GM19240 (cell line): ENCODE data around the gene SVIL.
A peak's percentile ranks its signal among the peaks of the same experiment; 100 is the strongest.
"Not testable (repeated sequence)": the region's sequence is repeated elsewhere in the genome, so short reads cannot be mapped to it uniquely, and the experiment has no call there.

Experiments used
- DNase-seq: peaks from one replicate; pipeline ENCODE4 v3.0.0; 2011; ENCODE audit warnings: low spot score; ENCODE audit not compliant: insufficient read length

The SVIL gene

DNA sequence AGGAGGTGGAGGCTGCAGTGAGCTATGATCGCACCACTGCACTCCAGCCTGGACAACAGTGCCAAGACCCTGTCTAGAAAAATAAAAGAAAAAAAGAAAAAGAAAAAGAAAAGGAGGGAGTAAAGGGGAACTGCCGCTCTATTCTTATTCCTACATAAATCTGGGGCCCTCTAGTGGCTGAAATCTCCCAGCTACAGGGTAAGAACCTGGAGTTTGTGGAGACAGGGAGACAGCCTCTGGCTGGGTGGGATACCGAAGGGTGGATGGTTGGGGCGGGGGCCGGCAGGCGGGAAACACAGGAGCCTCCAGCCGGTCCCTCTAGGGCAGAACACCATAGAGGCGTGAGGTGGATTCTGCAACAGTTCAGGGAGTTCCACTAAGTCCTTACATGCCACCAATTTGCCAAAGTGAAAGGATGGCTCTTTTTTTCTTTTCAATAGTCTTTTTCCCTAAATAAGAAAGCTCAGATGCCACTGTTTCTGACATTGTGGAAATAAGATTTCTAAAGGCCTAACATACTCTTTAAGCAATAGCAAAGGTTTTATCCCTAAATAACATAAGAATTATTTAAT, 117.3 kb downstream of the SVIL start:
- DNase-seq: no peak

DNA sequence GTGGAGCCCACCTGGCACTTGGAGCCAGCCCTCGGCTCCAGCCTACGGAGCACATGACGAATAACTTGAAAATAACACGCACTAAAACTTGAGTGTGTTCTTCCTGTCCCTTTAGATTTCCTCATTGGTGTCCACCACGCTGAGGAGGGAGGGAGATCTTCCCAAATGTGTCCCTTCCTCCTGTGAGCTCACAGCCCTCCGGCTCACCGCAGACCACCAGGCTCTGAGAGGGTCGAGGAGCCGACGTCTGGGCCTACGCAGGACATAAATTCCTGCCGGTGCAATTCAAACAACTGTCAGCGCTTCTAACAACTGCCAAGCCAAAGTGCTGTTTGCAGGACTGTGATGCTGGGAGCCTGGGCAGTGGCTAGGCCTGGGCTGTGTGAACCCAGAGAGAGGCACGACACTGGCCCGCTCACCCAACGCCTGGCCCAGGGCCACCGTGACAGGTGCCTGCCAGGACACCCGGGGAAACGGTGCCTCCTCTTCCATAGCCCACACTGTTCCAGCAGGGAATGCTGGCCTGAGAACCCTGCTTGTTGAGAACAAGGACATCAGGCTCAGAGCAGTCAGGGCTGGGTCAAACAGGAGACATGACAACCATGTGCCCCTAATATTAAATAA, 118.3 kb downstream of the SVIL start:
- DNase-seq: not testable (repeated sequence)

DNA sequence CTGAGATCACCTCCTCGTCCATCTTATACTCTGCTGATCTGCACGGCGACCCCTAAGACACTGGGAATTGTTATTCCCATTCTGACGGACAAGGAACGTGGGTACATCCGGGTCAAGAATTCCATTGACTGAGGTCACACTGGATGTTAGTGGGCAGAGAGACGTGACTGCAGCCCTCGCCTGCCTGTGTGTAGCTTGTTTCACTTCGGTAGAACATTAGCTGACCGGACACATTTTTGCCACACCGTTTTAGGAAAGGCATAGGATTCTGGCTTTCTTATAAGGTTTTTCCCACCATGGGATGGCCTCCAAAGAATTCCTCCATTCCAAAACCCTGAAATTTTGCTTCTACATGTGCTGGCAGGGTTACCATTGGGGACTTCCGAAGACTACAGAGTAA, 118.9 kb downstream of the SVIL start:
- DNase-seq: not testable (repeated sequence)

DNA sequence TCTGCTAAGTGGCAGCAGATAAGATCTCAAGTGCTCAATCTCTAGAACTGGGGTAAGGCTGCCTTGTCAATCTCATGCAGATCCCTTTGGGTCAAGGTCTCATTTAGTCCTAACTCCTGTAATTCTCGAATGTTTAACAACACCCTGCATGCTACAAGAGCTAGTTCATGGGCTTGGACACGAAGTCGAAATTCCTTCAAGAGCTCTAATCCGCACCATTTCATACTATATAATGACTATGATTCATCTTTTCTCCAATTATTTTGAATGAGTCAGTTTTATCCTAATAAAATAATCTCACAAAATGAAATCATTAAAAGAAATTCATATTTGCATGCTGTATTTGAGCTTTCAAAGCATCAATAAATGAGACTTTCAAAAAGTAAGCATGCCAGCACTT, 119.7 kb downstream of the SVIL start:
- not testable (repeated sequence) for DNase-seq

DNA sequence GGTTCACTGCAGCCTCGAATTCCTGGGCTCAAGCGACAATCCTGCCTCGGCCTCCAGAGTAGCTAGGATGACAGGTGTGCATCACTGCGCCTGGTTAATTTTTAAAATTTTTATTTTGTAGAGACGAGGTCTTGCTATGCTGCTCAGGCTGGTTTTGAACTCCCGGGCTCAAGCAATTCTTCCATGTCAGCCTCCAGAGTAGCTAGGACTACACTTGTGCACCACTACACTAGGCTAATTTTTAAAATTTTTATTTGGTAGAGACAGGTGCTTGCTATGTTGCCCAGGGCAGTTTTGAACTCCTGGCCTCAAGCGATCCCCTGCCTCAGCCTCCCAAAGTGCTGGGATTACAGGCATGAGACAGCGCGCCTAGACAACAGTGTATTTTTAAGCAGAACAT, 120.5 kb downstream of the SVIL start:
- no peak for DNase-seq

DNA sequence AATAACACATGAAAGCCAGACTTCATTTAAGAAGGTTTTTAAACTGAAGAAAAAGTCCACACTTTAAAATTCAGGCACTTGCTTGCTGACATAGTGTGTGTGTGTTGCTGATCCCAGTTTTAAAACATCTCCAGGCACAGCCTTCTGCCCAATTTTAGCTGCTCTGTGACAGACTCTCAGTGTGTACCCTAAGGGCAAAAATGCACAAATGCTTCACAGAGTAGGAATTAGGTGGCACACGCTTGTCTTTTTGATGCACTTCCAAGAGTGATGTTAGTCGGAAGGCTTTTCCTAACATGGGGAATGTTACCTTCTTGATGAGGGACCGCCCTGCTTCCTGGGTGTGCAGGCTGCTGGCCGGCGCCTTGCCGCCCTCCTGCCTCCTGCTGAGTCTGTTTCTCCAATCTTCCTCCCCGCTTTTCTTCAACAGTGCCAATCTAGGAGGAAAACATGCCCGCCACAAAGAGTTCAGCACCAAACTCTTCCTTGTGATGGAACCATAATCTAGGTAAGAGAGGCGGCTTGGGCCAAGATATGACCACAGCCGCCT, 122.3 kb downstream of the SVIL start:
- no peak for DNase-seq

DNA sequence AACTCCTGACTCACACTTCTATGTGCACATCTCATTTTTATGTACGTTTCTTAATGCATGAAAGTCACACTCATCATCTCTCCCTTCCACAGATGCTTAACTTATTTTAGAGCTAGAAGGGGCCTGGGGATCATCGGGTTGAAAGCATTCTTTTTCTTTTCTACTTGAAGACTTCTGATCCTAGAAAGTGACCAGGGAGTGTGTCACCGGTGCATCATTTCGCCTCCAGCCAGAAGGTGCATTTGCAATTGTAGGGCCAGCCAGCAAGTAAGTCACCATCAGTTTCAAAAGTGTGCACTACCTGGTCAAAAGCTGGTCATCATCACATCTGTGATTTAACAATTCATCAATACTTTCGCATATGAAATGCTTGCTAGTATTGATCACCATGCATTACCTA, 123.0 kb downstream of the SVIL start:
- DNase-seq: not testable (repeated sequence)

DNA sequence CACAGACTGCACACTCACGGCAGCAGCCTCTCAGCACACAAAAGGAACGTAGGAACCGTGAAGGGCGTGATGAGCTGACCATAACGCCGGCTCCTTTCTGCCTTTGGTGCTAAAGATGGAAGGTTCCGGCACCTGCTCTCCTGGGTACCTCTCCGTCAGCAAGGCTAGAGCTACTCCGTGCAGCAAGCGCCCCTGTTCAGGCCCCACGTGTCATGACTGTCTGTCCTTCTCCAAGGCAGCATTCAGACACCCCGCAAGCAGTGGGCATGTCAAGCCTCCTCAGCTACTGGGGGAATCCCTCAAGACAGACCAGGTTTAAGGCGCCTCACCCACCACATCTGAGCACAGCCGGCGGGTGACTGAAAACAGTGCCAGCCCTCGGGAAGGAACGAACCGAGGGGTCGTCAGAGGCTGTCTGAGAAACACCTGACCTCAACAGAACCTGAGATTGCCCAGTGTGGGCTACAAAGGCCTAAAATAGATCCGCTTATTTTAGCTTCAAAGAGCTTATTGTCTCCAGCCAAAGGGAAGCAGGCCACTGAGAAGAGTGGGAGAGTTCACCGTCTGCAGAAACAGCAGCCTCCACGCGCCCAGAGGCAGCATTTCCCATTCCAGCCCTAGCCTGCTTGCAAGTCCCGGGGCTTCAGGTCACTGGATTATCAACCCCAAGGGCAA, 124.2 kb downstream of the SVIL start:
- DNase-seq: not testable (repeated sequence)

DNA sequence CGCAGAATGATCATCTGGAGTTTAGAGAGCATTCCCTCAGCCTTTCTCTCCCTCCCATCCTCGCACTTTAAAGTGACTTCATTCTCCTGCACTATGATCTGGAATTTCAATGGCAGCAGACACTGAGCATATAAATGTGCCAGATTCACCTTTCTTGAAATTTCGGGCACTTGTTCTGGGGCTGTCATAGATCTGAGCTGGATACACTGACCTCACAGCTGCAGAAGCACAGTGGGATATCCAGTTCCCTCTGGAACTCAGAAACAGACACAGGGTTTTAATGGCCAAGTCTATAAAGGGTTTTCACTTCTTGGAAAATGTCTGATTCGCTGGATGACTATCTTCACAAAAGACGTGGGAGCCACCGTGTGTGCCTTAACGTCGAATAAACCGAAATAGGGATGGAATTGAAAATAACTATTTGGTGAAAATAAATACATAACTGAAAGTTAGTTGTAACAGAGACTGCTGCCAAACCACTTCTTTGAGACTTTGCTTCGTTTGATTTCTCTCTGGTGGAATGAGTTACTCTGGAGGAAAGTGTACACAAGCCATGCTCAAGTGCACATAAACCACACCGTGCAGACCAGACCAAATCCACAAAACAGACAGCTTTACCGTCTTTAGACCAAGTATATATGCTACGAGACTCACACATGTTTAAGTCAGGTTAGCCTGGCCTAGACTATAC, 126.1 kb downstream of the SVIL start:
- no peak for DNase-seq

DNA sequence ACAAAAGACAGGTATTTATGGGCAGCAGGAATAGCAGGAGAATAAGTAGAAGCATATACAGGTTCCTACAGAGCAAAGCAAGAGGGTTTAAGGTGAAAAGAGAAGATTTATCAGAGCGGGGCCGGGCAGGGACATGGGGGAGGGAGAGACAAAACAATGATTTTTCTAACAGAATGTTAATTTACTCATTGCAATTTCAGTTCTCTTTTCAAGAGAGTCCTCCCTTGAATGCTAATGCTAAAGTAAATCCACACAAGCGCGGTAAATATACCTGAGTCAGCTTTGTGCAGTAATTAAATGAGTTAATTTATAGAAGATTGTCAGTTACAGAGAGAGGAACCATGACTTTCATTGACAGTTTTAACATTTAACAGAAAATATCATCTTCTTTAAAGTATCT, 127.0 kb downstream of the SVIL start:
- not testable (repeated sequence) for DNase-seq

DNA sequence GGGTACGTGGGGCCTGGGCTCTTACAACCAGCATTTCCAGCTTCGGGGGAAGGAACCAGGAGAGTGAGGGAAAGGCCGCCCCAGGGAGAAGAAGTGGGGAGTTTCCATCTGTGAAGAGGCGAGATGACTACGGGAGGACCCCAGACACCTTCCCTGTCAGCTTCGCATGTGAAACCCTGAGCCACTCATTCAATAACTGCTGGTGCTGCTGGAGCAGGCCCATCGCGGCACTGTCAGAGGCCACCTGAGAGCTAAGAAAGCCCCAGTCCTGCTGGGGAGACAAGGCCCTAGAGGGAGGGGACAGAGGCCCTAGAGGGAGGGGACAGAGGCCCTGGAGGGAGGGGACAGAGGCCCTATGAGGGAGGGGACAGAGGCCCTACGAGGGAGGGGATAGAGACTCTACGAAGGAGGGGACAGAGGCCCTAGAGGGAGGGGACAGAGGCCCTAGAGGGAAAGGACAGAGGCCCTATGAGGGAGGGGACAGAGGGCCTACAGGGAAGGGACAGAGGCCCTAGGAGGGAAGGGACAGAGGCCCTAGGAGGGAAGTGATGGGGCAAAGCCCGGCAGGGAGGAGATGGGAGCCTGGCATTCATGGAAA, 128.3 kb downstream of the SVIL start:
- not testable (repeated sequence) for DNase-seq

DNA sequence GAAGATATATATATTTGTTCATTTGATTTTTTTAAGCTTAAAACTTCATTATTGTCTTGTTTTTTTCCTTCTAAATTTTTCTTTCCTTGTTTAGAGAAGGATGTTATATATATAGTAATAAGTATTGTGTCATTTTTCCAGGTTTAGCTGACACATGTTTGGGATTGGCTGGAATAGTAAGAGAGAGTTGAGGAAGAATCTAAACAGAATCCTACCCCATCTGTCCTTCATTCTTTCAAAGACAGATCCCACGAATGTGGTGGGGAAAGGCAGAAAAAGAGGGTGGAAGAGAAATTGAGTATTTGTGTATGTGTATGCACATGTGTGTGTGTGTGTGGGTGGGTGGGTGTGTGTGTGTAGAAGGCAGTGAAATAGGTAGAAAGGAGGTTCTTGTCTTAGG, 132.4 kb downstream of the SVIL start:
- DNase-seq: no peak

DNA sequence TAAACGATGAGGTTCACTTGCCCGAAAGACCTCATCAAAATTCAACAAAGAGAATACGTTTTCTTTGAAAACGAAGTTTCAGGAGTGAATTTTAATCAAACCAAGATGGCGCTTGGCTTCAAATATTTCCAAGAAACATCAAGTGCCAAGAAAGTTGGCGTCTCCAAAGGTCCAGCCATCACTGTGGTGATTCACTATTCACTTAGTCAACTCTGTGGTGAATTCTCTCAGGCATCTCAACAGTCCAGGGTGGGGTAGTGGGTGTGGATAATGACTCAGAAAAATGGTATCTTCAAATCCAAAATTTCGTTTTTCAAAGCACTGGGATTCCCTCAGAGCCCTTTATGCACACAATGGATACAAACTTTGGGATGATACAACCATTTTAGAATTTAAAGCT, 133.1 kb downstream of the SVIL start:
- DNase-seq: no peak

DNA sequence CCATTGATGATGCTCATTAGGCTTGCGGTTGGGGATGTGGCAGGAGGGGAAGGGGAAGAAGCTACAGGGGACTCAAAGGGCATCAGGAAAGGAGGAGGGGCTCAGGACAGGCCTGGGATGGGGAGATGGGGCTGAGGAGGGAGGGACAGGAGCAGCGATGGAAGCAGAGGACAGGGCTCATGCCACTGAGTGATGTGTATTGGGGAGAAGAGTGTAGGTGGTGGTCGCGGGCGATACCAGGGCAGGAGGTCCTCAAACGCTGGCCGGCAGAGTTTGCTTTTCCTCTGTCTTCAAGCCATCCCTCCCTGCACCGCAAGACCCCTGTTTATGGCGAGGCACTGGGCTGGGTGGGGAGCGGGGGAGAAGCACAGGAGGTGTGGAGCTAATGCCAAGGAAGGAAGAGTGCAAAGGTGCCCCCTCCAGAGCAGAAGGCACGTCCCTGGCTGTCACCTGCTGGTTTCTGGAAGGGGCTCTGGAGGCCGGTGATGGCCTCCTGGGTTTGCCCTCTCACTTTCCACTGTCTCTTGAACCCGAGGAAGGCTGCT, 134.7 kb downstream of the SVIL start:
- DNase-seq: no peak

DNA sequence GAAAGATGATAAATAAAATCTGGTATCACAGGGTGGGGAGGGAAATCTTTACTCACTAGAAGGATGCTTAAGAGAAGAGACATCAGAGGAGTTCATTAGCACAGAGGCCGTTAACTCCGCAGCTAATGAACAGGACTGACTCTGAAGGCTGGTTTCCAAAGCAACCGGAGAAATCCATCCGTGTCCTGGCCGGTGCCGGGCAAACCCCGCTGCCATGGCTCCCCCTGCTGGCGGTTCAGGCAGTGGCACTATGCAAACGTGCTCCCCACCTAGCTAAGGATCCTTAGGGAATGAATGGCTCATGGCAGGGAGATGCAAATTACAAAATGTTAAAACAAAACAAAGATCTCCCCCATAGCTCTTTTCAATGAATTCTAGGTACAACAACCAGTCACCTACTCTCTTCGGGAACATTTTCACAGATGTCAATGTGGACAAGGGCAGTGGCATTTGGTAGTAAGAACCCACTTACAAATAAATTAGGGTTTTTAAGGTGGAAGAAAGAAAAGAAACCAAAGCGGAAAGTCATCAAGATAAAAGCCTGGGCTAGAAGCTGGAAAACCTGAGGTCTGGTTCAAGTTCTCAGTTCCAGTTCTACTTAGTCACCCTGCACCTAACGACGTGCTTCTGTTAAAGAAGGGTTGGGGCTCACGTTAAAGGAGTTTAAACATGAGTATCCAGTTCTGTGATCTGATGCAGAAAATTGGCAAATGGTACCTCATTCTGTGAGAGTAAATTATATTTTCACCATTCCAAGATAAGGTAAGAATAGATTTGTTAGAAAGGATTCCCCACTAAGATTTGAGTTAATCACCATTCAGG, 138.2 kb downstream of the SVIL start:
- peak; percentile 43 for DNase-seq

DNA sequence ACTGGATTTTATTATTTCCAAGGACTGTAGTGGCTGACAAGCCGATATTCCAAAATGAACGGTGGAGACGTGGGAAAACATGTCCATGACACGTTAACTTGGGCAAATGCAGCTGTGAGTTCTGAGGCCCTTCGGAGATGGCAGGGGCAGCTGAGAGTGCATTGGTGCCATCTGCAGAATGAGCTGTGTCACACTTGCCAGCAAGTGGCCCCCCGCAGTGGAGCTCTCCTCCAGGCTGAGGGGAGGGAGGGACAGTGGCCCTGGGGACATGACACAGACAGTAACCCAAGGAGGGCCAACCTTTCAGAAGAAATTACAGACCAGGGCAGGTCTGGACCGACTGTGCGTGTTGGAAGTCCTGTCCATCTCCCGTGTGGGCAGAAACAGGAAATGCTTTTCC, 139.4 kb downstream of the SVIL start:
- DNase-seq: no peak

DNA sequence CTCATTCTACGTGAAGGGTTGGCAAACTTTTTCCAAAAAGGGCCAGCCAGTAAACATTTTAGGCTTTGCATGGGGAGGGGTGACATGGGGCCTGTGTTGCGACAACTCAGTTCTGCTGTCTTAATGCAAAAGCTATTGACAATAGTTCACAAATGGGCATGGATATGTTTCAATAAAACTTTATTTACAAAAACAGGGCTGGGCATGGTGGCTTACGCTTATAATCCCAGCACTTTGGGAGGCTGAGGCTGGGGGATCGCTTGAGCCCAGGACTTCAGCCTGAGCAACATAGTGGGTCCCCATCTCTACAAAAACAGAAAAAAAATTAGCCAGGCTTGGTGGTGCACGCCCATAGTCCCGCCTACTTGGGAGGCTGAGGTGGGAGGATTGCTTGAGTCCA, 141.1 kb downstream of the SVIL start:
- no peak for DNase-seq

DNA sequence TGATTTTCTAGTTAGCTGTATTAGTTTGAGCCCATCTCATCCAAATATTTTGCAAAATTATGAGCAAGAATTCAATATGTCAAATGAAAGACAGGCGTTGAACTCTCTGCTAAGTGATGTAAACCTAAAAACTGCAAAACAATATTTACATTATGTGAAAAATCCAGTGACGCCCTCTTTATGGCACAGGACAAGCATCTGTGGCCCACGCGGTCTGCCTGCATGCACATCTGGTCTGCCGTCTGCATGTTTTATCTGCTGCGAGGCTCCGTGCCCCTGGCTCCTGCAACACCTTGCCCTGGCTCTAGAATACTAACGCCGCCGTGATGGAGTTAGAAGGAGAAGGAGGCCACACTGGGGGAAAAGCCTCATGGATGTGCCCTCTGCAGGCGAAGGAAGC, 142.0 kb downstream of the SVIL start:
- DNase-seq: no peak

DNA sequence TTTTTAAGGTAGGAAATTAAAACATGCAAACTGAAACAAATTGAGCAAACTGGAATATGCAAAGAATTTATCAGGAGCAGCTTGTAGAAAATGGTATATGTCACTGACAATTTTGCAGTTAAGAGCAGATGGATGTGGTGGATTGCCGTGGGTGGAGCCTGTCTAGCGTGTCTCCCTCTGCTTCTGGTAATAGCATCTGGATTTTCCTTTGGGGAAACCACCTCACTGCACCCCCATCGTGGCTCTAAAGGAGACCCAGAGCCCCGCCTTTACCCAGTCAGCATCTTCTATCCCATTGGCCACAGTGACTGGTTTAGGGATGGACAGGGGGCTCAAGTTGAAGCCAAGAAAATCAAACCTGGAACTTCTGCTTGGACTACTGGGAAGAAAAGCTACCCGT, 142.9 kb downstream of the SVIL start:
- DNase-seq: no peak

DNA sequence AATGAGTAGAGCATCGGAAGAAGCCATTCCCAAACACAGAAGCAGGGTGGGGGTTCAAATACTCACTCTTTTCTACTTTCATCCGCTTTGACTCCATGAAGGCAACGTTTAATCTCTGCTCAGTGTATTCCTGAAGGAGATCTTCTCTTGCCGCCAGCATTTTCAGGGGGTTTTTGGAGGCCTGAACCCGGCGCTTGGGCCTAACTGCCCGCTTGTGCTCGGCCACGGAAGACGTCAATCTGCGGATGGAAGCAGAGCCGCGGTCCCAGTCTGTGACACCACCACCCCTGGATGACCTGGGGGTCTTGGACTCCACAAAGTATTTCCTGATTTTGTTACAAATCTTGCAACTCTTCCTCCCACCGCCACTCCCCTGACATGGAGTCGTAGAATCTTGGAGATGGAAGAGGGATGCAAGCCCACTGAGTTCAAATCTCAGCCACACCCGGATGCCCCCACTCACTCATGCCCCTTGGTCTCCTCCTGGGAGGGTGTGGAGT, 143.9 kb downstream of the SVIL start:
- not testable (repeated sequence) for DNase-seq
